ENCODE results near the gene TMC1.

DNA sequence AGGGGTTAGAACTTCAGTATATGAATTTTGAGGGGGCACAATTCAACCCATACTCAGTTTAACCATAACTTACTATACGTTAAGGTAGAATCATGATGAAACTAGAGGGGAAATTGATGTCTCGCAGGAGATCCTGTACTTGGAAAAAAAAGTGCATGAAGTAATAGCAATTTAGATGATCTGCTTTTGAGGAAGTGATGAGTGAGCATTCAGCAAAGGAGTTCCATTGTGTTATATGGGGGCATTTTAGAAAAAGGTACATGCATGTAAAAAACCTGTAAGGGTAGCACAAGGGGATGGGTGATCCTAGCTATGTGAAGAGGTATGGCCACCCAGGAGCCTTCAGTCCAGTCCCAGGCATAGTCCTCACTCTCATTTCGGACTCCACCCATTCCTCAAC, 14.8 kb upstream of the TMC1 start:
- TF ChIP-seq, protein P1, sequence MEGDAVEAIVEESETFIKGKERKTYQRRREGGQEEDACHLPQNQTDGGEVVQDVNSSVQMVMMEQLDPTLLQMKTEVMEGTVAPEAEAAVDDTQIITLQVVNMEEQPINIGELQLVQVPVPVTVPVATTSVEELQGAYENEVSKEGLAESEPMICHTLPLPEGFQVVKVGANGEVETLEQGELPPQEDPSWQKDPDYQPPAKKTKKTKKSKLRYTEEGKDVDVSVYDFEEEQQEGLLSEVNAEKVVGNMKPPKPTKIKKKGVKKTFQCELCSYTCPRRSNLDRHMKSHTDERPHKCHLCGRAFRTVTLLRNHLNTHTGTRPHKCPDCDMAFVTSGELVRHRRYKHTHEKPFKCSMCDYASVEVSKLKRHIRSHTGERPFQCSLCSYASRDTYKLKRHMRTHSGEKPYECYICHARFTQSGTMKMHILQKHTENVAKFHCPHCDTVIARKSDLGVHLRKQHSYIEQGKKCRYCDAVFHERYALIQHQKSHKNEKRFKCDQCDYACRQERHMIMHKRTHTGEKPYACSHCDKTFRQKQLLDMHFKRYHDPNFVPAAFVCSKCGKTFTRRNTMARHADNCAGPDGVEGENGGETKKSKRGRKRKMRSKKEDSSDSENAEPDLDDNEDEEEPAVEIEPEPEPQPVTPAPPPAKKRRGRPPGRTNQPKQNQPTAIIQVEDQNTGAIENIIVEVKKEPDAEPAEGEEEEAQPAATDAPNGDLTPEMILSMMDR (IDR thresholded peaks at IDR 0.05; ENCODE audit: borderline replicate concordance, extremely low read depth, low read length, poor library complexity, severe bottlenecking), result no peak
- no peak for TF ChIP-seq EZH2 (IDR thresholded peaks at IDR 0.05; ENCODE audit: borderline replicate concordance, low read depth, low read length, severe bottlenecking)
